Measurements from ENCODE around the gene DHCR24.

DNA sequence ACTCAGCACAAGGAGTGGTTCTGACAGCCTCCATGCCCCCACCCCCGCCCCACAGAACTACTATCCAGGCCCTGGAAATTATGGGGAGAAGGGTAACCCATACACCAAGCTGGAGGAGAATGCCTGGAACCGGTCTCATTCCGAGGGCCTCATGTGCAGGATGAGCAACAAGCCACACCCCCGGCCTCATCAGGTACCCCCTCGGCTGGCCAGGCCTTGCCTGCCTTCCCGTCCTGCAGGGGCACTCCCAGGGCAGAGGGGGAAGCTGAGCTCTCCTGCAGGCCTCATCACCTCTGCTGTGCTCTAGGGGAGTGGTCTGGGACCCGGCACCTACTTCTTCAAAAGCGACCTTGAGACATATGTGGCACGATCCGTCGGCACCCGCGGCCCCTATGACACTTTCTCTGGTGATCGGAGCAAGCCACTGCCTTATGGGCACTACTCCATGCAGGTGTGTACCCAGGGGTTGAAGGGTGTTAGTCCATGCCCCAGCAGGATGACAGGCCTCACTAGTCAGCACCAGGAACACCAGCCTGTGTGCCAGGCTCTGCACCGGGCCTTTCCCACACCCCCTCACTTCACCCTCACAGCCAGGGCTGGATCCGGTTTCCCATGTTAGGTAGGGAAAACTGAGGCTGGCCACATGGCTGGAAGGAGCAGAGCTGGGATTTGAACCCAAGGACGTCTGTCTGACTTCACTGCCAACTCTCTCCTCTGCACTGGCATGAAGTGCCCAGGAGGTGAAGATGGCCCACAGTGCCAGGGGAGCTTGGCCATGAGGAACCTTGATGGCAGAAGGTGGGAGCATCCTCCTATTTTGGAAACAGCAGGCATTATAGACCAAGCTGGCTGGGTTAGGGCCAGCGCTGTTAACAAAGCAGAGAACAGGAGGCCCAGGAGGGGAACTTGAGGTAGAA, 75.0 kb downstream of the DHCR24 start:
- TF ChIP-seq, protein P1, sequence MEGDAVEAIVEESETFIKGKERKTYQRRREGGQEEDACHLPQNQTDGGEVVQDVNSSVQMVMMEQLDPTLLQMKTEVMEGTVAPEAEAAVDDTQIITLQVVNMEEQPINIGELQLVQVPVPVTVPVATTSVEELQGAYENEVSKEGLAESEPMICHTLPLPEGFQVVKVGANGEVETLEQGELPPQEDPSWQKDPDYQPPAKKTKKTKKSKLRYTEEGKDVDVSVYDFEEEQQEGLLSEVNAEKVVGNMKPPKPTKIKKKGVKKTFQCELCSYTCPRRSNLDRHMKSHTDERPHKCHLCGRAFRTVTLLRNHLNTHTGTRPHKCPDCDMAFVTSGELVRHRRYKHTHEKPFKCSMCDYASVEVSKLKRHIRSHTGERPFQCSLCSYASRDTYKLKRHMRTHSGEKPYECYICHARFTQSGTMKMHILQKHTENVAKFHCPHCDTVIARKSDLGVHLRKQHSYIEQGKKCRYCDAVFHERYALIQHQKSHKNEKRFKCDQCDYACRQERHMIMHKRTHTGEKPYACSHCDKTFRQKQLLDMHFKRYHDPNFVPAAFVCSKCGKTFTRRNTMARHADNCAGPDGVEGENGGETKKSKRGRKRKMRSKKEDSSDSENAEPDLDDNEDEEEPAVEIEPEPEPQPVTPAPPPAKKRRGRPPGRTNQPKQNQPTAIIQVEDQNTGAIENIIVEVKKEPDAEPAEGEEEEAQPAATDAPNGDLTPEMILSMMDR (conservative IDR thresholded peaks at IDR 0.05; ENCODE audit: low read depth in 2 of 2), result no peak
- TF ChIP-seq CREB1 (CRISPR knock-in tag; IDR thresholded peaks at IDR 0.05; ENCODE audit: low read depth) (no peak), EZH2phosphoT487 (IDR thresholded peaks at IDR 0.05; ENCODE audit: unreplicated experiment) (no peak), POLR2AphosphoS5 (IDR thresholded peaks at IDR 0.05; ENCODE audit: low read depth) (no peak), EZH2 (IDR thresholded peaks at IDR 0.05; ENCODE audit: low read depth, unreplicated experiment) (no peak), JUNB (IDR thresholded peaks at IDR 0.05; ENCODE audit: unreplicated experiment) (no peak), ZNF114 (CRISPR knock-in tag; IDR thresholded peaks at IDR 0.05) (no peak), NANOG (IDR thresholded peaks at IDR 0.05; ENCODE audit: borderline replicate concordance) (no peak)
- TF ChIP-seq, protein P2, sequence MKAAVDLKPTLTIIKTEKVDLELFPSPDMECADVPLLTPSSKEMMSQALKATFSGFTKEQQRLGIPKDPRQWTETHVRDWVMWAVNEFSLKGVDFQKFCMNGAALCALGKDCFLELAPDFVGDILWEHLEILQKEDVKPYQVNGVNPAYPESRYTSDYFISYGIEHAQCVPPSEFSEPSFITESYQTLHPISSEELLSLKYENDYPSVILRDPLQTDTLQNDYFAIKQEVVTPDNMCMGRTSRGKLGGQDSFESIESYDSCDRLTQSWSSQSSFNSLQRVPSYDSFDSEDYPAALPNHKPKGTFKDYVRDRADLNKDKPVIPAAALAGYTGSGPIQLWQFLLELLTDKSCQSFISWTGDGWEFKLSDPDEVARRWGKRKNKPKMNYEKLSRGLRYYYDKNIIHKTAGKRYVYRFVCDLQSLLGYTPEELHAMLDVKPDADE (IDR thresholded peaks at IDR 0.05), result no peak
- TF ChIP-seq, protein P3, sequence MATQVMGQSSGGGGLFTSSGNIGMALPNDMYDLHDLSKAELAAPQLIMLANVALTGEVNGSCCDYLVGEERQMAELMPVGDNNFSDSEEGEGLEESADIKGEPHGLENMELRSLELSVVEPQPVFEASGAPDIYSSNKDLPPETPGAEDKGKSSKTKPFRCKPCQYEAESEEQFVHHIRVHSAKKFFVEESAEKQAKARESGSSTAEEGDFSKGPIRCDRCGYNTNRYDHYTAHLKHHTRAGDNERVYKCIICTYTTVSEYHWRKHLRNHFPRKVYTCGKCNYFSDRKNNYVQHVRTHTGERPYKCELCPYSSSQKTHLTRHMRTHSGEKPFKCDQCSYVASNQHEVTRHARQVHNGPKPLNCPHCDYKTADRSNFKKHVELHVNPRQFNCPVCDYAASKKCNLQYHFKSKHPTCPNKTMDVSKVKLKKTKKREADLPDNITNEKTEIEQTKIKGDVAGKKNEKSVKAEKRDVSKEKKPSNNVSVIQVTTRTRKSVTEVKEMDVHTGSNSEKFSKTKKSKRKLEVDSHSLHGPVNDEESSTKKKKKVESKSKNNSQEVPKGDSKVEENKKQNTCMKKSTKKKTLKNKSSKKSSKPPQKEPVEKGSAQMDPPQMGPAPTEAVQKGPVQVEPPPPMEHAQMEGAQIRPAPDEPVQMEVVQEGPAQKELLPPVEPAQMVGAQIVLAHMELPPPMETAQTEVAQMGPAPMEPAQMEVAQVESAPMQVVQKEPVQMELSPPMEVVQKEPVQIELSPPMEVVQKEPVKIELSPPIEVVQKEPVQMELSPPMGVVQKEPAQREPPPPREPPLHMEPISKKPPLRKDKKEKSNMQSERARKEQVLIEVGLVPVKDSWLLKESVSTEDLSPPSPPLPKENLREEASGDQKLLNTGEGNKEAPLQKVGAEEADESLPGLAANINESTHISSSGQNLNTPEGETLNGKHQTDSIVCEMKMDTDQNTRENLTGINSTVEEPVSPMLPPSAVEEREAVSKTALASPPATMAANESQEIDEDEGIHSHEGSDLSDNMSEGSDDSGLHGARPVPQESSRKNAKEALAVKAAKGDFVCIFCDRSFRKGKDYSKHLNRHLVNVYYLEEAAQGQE (IDR thresholded peaks at IDR 0.05; ENCODE audit: unreplicated experiment), result no peak
